GM18861 (cell line): ENCODE measurements around the gene CENPM.

Experiments
- ATAC-seq: cut with Tn5 transposase; IDR thresholded peaks from one replicate; pipeline ENCODE4 v1.9.1; 2021; ENCODE audit not compliant: unreplicated experiment

The CENPM gene

DNA sequence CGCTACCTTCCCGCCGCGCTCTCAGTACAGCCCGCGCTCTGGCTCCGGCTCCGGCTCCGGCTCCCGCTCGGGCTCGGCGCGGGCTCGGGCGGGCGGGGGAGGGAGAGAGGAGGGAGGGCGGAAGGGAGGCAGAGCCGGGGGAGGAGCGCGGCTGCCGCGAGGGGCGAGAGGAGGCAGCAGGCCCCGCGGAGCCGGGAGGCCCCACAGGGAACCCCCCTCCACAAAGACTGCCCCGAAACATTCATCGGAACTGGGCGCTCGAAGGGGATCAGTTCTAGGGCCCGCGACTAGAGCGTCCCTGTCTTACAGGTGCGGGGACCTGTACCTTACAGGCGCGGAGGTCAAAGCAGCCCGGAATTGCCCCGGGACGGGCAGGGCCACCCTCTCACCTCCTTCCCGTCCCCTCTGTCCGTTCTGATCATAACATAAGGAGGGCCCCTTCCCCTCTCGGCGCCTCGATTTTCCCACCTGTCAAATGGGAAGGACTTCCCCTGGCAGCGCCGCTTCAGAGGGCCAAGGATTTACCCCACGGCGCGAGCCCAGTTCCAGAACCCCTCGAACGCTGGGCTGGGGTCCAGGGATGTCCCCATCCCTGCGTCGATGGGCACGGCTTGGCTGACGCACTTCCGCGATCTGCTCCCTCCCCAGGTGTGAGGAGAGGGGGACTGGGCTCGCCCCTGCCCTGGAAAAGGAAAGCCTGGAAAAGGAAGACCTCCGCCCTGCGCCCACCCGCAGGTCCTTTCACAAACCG lies 31.7 kb downstream of the CENPM start, which contains the start of gene SHISA8:
Gene SHISA8, minus strand, starts transcription at position 40 of the 751 bp plus-strand sequence. CDS start 407 bp downstream, outside the sequence.
- no peak for ATAC-seq

- no peak for ATAC-seq
Measured at GRCh38 chr22:41914611-41915034, 32.3 kb downstream of the CENPM start.

- ATAC-seq: no peak
Measured at GRCh38 chr22:41913842-41914534, 33.0 kb downstream of the CENPM start.

DNA sequence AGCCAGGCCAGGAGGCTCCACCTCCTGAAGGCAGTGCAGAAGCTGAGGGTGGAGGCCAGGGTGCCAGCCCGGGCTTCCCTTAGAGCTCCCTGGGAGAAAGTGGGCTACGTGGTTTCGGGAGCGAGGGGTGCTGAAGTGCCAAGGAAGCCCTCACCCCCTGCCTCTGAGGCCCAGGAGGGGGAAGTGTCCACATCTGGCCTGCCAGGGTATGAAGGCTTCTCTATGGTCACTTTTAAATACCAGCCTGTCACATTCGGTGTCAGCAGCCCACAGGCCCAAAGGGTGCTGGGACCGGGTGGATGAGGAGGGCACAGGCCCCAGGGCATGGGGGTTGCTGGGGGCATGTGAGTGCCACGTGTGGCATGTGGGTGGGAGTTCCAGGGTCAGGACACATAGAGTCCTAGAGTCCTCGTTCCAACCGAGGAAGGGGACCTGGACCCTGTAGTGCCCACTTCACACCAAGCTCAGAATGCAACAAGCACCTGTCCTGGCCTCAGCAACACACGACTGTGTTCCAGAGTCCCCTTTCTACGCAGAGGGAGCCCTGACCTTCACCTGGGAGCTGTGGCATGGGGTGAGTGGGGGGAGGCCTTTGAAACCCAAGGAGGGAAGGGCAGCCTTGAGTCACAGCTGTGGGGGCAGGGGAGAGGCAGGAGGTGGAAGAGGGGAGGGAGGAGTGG lies 33.8 kb downstream of the CENPM start:
- no peak for ATAC-seq

GRCh38 chr22:41912338-41913039 lies 34.5 kb downstream of the CENPM start:
- no peak for ATAC-seq

DNA sequence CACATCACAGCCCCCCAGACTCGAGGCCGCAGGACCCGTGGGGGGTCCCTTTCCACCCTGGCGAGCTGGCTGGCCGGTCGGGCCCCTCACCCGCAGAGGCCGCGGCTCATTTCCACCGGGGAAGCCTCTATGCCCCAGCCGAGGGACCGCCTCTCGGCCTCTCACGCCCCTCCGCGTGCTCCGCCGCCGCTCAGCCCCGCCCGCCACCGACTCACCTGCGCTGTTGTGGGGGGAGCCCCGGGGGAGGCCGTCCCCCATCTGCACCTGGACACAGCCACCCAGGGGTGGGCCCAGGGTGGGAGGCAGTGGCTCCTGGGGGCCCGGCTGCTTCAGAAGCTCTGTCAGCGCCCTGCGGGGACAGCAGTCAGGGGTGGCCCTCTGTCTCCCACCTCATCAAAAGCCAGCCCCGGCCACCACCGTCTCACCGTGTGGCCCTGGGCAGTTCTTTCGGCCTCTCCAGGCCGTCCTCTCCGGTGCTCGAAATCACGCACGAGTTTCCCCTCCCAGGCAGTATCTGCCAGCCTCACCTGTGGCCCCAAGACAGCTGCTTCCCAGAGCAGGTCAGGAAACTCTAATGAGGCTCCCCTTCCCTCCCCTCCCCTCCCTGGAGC lies 35.8 kb downstream of the CENPM start:
- no peak for ATAC-seq

DNA sequence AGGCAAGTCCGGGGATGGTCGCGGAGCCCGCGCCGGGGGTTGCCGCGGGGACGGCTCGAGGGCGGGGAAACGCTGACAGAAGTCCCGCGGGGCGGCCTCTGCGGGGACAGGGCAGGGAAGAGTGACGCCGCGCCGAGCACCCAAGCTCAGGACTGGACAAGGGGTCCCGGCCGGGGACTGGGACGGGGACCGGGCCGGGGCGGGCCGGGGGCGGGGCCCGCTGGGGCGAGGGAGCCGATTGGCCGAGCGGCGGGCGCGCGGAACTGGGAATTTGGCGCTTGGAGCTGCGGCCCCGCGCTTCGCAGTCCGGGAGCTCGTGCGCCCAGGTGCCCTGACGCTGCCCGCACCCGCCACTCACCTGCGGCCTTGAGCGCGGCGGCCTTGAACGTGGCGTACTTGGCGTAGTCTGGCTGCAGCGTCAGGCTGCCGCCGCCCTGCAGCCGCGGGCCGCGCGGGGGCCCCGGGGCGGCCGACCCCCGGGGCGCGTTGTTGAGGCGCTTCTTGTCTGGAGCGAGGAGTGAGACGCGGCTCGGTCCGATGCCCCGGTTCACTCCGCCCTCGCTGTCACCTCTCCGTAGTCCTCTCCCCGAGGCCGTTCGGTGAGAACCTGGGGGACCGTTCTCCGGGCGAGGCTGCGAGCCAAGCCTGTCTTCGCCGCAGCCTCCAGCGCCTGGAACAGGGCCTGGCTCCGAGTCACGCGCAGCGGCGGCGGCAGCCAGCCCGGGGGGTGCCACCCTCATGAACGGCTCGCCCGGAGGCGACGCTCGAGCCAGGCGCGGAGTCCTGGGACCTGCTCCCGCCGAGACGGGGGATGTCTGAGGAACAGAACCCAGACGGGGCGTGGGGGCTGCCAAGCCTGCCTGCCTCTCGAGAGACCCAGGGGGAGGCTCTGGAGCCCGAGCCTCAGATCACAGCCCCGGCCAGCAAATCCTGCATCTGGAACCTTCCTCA lies 36.6 kb downstream of the CENPM start:
- no peak for ATAC-seq

GRCh38 chr22:41909310-41910049 lies 37.5 kb downstream of the CENPM start:
- no peak for ATAC-seq

- ATAC-seq: no peak
Measured at GRCh38 chr22:41908411-41909309, 38.3 kb downstream of the CENPM start.

DNA sequence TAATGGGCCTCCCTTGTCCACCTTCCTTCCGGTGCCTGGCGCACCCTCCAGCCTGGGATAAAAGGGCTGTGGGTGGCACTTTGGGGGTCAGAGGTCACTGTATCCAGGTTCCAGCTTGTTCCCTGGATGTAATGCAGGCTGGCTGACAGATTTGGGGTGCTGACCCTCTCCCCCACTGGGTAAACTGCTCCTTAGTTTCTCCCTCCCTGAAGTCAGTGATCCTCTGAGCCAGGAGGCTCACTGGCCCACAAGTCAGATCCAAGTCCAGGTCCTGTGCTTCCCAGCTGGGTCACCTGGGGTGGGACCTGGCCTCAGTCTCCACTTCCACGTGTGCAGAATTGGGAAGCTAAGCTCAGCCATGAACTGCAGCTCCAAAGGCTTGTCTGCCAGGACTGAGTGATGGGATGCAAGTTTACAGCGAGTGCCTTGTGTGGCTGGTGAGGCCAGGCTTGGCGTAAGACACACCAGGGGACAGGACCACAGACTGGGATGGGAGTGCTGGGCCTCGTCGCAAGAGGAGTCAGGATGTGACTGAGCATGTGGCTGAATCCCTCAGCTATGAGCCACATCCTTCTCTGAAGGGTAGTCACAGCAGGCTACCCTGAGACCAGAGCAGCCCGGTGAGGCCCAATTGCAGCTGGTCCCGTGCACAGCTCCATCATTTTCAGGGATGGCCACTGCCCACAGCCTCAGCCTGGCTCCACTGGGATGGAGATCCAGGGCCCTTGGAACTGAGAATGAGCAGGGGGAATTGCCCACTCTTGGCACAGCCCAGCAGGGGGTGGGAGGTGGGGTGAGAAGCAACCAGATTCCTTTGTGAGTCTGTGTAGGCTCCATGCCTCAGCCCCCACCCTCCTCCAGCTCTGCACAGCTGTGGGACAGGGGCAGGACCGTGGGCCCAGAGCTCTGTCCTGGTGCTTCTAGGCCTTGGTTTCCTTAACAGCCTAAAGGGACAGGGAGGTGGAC lies 39.2 kb downstream of the CENPM start:
- no peak for ATAC-seq

- no peak for ATAC-seq
Measured at GRCh38 chr22:41906822-41907221, 40.1 kb downstream of the CENPM start.

DNA sequence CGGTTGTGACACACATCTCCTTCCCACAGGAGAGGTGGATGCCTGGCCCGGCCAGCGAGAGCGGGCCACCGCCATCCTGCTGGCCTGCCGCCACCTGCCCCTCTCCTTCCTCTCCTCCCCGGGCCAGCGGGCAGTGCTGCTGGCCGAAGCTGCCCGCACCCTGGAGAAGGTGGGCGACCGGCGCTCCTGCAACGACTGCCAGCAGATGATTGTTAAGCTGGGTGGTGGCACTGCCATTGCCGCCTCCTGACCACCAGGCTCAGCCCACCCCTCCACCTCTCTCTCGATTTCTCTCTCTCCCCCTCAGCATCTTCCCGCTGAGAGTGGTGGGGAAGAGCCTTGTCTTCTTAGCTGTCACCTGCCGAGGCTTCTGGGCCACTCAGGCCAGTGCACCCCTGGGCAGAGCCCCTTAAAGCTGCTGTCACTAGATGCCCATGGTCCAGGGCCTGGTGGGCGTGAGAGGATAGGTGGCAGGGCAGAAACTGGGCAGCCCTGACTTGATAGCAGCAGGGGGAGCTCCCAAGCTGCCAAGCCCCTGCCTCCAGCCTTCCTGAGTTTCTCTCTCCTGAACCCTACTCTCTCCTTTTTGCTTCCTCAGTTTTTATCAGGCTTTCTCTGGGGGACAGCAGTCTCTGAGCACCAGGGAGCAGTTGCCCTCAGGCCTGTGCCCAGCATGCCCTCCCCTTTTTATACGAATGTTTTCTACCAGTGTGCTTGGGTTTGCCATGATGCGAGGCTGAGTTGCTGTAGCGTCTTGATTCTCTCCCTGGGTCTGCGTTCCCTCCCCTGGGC lies 41.3 kb downstream of the CENPM start:
- no peak for ATAC-seq

- ATAC-seq: no peak
Measured at GRCh38 chr22:41904450-41905410, 42.2 kb downstream of the CENPM start.

GRCh38 chr22:41902932-41903421 lies 44.0 kb downstream of the CENPM start:
- ATAC-seq: no peak

DNA sequence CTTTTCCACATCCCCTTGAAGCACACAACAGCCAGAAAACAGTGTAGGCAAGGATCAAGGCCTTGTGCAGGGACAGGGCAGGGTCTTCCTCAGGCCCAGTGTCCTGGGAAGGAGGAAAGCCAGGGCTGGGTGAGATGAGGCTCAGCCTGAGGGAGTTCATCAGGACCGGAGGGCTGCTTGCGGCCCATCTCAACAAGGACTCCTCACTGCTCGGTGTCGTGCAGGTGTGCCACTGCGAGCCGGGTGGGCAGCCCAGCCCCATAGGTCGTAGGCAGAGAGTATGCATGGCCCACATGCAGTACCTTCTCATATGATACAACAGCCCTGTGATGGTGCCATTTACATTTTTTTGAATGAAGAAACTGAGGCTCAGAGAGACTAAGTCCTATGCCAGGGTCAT lies 44.9 kb downstream of the CENPM start:
- no peak for ATAC-seq
